AG09309 (cell line): ENCODE results near the gene PRDM16.

Experiments
- DNase-seq: peaks from one replicate; pipeline ENCODE4 v3.0.0-alpha.2; 2010; ENCODE audit warnings: low read depth
- H3K4me3 ChIP-seq: 2 replicates; pipeline ENCODE4 v1.5.1; 2011; ENCODE audit warnings: mild to moderate bottlenecking, low read depth, low read length, moderate library complexity; ENCODE audit not compliant: control insufficient read depth
- CTCF ChIP-seq: IDR thresholded peaks from 2 replicates; pipeline ENCODE4 v1.5.1; 2011; ENCODE audit warnings: mild to moderate bottlenecking, low read depth, low read length, inconsistent platforms; ENCODE audit not compliant: insufficient read depth, control insufficient read depth; ENCODE audit errors: missing control alignments

The PRDM16 gene

DNA sequence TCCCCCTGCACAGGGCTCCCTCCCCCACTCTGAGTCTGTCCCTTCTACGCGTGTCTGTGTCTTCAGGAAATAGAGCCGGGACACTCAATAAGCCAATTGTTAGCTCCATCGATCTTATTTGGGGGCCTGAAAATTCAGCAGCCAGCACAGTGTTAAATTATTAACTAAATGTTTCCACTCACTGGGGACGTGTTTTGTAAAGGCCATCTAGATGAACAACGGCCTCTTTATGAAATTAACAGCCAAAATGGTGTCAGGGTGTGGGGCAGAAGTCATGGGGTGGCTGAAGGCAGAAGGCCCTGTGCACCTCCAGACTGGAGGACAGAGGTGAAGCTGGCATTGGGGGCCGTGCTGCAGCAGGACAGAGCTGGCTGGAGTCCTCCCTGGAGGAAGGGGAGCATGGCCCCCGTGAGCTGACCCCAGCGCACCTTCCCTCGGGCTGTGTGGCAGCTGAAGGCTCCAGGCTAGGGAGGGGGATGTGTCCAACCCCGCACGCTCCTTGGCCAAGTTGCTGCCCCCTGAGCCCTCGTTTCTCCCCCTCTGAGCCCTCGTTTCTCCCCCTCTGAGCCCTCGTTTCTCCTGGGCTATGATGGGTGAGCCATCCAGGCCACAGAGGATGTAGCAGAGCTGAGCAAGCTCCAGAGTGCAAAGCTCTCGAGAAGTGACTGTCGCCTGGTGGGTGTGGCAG, 271.7 kb downstream of the PRDM16 start:
- no peak overlapping the region for H3K4me3 ChIP-seq
- DNase-seq: no peak
- no peak for TF ChIP-seq CTCF

GRCh38 chr1:3341236-3341994, 272.4 kb downstream of the PRDM16 start:
- H3K4me3 ChIP-seq: no peak overlapping the region
- no peak for DNase-seq
- no peak for TF ChIP-seq CTCF

GRCh38 chr1:3342960-3343359, 274.0 kb downstream of the PRDM16 start:
- no peak for DNase-seq
- no peak overlapping the region for H3K4me3 ChIP-seq
- TF ChIP-seq CTCF: no peak

- TF ChIP-seq CTCF: no peak
- H3K4me3 ChIP-seq: no peak overlapping the region
- DNase-seq: no peak
Measured at GRCh38 chr1:3344395-3344794, 275.4 kb downstream of the PRDM16 start.

- DNase-seq: no peak
- H3K4me3 ChIP-seq: no peak overlapping the region
- no peak for TF ChIP-seq CTCF
Measured at GRCh38 chr1:3345792-3346191, 276.8 kb downstream of the PRDM16 start.

DNA sequence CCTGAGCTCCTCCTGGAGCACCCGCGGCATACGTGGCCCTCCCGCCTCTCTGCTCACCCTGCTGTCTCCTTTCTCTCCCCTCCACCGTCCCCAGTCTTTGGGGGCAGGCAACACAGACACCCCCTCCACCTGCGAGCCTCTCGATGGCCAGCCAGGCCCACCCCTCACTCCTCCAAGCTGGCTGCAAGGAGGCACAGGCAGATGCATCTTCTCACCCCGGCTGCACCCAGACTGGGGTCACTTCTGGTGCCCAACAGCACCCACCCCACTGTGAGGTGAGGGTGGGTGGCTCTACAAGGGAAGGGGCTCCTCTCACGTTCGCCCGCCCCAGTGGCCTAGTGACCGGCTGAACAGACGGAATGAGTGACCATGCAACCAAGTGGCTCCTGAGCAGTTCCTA, 277.5 kb downstream of the PRDM16 start:
- H3K4me3 ChIP-seq: no peak overlapping the region
- no peak for TF ChIP-seq CTCF
- no peak for DNase-seq
